ENCODE measurements around the gene GC.
"Not testable (repeated sequence)": the region's sequence is repeated elsewhere in the genome, so short reads cannot be mapped to it uniquely, and the experiment has no call there.

GC gene

DNA sequence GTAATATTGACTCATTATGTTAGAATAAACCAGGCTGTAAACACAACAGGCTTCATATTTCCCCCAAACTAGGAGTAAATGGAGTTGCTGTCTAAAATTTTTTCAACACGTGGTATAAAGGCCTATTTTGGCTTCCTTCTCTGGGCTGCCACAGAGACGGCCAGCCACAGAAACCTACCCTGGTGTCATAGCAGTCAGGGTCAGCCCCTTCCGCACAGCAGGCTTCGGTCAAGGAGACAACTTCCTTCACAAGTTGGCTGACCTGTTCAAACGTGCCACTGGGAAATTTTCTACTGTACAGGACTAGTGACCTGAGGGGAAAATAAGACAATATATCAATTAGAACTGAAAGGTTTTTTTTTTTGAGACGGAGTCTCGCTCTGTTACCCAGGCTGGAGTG is 15.8 kb downstream of the GC start:
- TF ChIP-seq, protein P1, sequence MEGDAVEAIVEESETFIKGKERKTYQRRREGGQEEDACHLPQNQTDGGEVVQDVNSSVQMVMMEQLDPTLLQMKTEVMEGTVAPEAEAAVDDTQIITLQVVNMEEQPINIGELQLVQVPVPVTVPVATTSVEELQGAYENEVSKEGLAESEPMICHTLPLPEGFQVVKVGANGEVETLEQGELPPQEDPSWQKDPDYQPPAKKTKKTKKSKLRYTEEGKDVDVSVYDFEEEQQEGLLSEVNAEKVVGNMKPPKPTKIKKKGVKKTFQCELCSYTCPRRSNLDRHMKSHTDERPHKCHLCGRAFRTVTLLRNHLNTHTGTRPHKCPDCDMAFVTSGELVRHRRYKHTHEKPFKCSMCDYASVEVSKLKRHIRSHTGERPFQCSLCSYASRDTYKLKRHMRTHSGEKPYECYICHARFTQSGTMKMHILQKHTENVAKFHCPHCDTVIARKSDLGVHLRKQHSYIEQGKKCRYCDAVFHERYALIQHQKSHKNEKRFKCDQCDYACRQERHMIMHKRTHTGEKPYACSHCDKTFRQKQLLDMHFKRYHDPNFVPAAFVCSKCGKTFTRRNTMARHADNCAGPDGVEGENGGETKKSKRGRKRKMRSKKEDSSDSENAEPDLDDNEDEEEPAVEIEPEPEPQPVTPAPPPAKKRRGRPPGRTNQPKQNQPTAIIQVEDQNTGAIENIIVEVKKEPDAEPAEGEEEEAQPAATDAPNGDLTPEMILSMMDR (IDR thresholded peaks at IDR 0.05; ENCODE audit: low read depth, low read length, missing control alignments) = no peak
- no peak overlapping the region for H3K4me3 ChIP-seq (replicated peaks; ENCODE audit: low read depth, low read length)
- no peak for DNase-seq (ENCODE audit: extremely low read depth, low read depth)

DNA sequence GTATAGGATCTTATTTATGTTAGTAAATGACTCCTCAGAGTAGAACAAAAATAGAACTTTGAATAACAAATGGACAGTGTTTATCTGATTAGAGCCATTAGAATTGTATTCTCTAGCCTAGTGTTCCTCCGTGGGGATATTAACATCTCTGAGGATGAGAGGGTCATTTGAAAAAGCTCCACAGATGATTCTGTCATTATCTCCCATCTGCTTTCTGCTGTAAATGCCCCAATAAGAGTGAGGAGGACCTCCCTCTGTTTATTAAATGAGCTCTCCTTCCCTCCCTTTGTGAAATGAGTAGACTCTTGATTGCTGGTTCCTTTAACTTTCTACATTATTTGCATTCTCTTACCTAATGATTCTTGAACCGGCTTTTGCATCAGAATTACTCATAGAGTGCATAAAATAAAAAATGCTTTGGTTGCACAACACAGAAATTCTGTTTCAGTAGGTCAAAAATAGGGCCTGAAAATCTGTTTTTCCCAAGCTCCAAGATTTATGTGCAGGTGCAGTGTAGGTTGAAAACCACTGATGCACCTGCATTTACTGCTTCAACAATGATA is 18.0 kb downstream of the GC start:
- no peak for DNase-seq (ENCODE audit: extremely low read depth, low read depth)
- no peak overlapping the region for H3K4me3 ChIP-seq (replicated peaks; ENCODE audit: low read depth, low read length)
- TF ChIP-seq, protein P1 (IDR thresholded peaks at IDR 0.05; ENCODE audit: low read depth, low read length, missing control alignments) = no peak

DNA sequence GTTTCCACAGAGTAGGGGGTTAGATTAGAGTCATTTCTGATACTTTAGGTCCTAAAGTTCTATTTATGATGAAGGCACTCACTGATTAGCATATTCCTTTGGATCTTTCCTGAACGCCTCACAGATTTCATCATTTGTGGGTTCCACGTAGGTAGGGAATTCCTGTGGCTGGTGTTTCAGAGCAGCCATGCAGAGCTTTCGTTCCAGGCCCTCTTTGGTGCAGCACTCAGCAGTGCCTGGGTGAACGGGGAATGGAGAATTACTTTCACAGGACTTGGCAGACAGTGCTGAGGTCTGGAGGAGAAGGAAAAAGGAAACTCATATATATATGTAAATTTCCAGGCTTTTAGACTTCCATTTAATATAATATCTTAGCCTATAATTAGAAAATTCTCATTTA is 18.5 kb downstream of the GC start:
- no peak overlapping the region for H3K4me3 ChIP-seq (replicated peaks; ENCODE audit: low read depth, low read length)
- no peak for DNase-seq (ENCODE audit: extremely low read depth, low read depth)
- TF ChIP-seq, protein P1 (IDR thresholded peaks at IDR 0.05; ENCODE audit: low read depth, low read length, missing control alignments) = no peak

DNA sequence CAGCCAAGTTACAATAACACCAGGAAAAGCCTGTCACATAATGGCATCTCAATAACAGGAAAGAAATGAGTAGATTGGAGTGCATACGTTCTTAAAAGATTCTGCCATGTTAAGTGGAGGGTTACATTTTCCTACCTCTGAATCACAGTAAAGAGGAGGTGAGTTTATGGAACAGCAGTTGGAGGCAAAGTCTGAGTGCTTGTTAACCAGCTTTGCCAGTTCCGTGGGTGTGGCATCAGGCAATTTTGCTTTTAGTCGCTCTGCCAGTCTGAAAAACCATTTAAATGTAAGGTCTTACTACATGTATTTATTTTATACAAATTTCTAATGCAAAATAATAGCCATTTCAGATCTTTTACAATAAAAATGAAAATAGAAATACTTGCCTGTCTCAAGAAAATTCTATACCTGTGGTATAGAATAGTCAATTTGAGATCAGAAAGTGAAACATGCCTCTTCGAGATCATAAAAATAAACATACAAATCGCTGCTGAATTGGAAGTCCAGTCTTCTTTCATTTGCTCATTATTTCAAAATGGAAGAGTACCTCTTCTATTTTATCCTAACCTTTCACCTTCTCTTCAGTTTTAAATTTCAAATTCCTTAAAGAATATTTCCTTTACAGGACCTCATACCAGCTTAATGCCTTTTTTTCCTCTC is 31.4 kb downstream of the GC start:
- DNase-seq (ENCODE audit: extremely low read depth, low read depth) = no peak
- TF ChIP-seq, protein P1 (IDR thresholded peaks at IDR 0.05; ENCODE audit: low read depth, low read length, missing control alignments) = no peak
- no peak overlapping the region for H3K4me3 ChIP-seq (replicated peaks; ENCODE audit: low read depth, low read length)

DNA sequence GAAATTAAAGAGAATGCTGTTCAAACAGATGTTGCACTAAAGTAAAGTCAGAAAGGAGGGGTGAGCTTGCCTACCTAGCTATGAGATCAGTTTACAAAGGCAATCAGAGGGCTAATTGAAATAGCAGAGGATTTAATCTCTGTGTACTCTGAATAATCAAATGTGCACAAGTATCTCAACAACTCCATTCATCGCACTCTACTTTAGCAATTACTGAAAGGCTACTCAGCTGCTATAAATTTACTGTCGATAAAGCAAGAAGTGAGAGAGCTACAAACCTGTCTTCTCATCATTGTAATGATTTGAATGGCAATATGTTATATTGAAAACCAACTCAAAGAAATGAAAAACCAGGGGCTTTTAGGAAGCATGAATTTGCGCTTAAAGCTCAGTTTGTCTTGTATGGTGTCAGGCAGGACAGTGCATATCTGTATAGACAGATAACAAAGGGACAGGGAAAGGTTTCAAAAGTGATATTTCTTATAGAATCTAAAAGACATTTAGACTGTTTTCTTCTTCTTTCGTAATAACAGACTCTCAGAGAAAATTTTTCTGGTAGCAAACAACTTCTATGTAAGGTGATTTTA is 34.8 kb downstream of the GC start:
- TF ChIP-seq, protein P1 (IDR thresholded peaks at IDR 0.05; ENCODE audit: low read depth, low read length, missing control alignments) = no peak
- no peak for DNase-seq (ENCODE audit: extremely low read depth, low read depth)
- no peak overlapping the region for H3K4me3 ChIP-seq (replicated peaks; ENCODE audit: low read depth, low read length)

GRCh38 chr4:71746379-71746778 is 37.5 kb downstream of the GC start:
- TF ChIP-seq, protein P1 (IDR thresholded peaks at IDR 0.05; ENCODE audit: low read depth, low read length, missing control alignments) = no peak
- DNase-seq (ENCODE audit: extremely low read depth, low read depth) = no peak
- H3K4me3 ChIP-seq (replicated peaks; ENCODE audit: low read depth, low read length) = no peak overlapping the region

- DNase-seq (ENCODE audit: extremely low read depth, low read depth); H3K4me3 ChIP-seq (replicated peaks; ENCODE audit: low read depth, low read length): not testable (repeated sequence)
These were observed 45.1 kb downstream of the GC start for GRCh38 chr4:71738782-71739181.
